GM19468 (cell line): ENCODE measurements around the gene MAGEA1.
"Not testable (repeated sequence)": the region's sequence is repeated elsewhere in the genome, so short reads cannot be mapped to it uniquely, and the experiment has no call there.

Experiments
- ATAC-seq: cut with Tn5 transposase; IDR thresholded peaks from one replicate; pipeline ENCODE4 v1.9.1; 2021; ENCODE audit warnings: mild to moderate bottlenecking, moderate library complexity, moderate number of reproducible peaks; ENCODE audit not compliant: unreplicated experiment; ENCODE audit errors: extremely low read depth

Gene MAGEA1, protein sequence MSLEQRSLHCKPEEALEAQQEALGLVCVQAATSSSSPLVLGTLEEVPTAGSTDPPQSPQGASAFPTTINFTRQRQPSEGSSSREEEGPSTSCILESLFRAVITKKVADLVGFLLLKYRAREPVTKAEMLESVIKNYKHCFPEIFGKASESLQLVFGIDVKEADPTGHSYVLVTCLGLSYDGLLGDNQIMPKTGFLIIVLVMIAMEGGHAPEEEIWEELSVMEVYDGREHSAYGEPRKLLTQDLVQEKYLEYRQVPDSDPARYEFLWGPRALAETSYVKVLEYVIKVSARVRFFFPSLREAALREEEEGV

DNA sequence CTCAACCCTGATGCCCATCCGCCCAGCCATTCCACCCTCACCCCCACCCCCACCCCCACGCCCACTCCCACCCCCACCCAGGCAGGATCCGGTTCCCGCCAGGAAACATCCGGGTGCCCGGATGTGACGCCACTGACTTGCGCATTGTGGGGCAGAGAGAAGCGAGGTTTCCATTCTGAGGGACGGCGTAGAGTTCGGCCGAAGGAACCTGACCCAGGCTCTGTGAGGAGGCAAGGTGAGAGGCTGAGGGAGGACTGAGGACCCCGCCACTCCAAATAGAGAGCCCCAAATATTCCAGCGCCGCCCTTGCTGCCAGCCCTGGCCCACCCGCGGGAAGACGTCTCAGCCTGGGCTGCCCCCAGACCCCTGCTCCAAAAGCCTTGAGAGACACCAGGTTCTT lies at the start of gene MAGEA1:
MAGEA1 (plus strand) TSS at position 154 of the 400 bp plus-strand sequence. CDS start 3,106 bp downstream, outside the sequence.
- ATAC-seq, result no peak

DNA sequence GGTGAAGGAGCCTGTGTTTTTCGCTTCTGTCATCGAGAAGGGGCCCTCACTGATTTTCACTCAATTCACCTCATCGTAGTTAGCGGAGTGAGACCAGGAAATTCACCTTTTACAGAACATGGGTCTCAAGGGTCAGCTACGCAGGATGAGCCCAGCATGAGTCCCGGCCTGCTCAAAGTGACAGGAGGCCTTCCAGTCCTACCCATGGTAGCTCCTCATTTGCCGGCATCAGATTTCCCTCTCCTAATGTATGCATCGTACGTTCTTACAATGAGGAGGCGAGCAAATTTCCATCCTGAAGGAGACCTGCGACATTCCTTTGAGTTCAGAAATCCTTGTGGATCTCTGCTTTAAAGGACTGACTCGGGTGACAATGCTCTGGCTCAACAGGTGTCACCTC lies 46.2 kb upstream of the MAGEA1 start:
- ATAC-seq, result not testable (repeated sequence)

DNA sequence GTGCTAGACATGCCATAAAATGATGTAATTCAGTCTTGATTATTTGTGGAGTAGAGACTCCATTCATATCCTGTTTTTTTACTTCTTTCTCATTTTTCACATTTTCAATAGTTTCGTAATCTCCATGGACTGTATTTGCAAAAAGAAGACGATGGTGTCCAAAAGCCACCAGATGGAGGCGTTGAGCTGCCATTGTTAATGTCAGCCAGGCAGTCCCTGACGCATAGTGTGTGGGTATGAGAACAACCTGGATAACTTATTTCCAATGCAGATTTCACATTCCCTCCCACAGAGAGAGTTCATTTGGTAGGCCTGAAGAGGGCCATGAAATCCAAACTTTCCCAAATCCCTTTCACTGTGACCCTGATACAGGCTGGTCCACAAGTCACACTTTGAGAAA lies 40.0 kb upstream of the MAGEA1 start:
- not testable (repeated sequence) for ATAC-seq

DNA sequence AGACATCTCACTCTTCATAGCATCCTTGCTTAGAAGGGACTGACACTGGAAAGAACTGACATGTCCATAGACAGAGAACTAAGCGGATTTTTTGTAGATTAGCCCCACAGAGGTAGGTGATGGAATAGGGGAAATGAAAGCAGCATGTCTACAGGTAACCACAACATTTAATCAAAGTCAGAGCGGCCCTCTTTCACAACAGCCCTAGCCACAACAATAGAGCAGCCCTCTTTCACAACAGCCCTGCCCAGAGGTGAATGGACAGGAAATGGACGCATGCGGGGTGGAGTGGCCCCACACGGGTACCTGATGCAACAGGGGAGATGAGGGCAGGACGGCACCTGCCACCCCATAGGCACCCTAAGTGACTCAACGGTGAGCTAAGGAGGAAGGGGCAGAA lies 32.8 kb upstream of the MAGEA1 start:
- not testable (repeated sequence) for ATAC-seq

DNA sequence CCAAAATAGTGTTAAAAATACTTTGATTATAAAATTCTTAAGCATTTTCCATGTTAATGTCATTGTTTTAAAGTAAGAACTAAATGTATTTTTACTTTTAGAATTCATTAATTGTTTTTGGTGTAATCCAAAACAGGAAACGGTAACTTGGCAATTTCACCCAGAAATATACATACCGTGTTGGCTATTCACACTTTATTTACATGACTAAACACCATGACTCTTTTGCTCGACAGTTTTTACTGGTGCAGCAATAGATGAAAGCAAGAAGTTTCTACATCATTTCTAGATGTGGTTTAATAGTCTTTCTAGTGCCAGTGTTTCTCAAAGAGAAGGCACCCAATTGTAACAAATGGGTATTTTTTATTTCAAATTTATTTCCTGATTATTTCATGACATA lies 25.6 kb upstream of the MAGEA1 start:
- no peak for ATAC-seq

- ATAC-seq, result no peak
These were observed 21.6 kb upstream of the MAGEA1 start for GRCh38 chrX:153157450-153157849.

GRCh38 chrX:153158319-153158718 lies 20.8 kb upstream of the MAGEA1 start:
- no peak for ATAC-seq

DNA sequence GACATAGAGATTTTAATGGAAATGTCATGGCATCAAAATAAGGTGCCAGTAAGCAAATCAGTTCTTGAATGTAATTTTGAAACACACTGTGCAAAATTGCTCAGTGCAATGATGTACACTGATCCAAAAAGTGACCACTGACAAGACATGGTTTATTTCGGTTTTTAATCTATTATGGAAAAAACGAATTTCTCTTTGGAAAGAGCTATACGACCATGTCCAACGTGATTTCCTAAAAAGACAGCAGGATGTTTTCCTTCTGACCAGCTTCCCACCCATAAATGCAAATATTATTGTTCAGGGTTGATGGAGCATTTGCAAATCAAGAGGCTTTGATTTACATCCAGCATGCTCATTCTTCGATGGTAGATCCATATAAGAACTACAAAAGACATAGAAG lies 17.1 kb upstream of the MAGEA1 start:
- ATAC-seq, result no peak

DNA sequence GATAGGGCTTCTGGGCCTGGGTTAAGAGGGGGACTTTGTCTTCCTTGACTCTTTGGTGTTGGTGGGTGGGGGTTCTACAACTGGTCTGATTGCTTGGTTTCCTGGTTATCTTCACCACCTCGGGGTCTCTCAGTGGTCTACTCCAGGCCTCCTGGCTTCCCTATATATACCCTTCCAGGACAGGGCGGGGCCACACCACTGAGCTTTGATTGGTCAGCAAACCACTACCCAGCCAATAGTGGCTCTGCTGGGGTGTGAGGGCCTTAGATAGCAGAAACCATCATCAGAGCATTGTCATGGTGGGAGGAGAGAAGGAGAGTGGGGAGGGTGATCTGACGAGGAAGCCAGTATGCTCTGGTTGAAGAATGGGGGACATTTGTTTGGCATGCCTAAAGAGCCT lies 14.4 kb upstream of the MAGEA1 start:
- no peak for ATAC-seq

GRCh38 chrX:153168423-153168822 lies 10.7 kb upstream of the MAGEA1 start:
- ATAC-seq, result not testable (repeated sequence)

DNA sequence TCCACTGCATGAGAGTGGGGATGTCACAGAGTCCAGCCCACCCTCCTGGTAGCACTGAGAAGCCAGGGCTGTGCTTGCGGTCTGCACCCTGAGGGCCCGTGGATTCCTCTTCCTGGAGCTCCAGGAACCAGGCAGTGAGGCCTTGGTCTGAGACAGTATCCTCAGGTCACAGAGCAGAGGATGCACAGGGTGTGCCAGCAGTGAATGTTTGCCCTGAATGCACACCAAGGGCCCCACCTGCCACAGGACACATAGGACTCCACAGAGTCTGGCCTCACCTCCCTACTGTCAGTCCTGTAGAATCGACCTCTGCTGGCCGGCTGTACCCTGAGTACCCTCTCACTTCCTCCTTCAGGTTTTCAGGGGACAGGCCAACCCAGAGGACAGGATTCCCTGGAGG lies 2.7 kb downstream of the MAGEA1 start:
- no peak for ATAC-seq

DNA sequence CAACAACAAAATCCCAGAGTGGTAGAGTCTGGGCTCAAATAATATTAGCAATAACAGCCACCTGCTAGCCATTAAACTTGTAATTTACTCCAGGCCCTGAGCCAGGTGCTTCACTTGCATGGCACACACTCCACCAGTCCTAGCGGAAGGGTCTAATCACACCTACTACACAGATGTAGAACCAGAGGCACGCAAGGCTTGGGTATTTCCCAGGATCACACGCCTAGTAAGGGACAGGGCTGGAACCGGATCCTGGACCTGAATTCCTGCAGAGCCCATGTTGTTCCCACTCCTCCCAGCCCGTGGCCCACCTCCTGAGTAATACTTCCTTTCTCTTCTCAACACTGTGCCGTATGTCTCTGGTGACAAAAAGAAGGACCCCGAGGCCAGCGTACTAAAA lies 5.7 kb downstream of the MAGEA1 start:
- ATAC-seq, result no peak

DNA sequence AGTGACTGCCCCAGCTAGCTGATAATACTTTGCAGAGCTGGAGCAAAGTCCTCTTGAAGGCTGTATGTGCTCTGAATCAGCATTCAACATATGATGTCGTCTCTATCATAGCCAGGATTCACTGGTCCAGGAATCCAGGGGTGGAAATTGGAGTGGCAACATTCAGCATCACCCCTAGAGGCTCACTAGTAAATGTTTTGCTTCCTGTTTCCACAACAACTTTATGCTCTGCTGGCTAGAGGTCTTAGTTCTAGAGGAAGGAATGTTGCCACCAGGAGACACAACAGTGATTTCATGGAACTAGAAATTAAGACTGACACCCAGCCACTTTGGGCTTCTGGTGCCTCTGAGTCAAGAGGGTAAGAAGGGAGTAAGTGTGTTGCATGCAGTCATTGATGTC lies 11.3 kb downstream of the MAGEA1 start:
- ATAC-seq, result no peak

GRCh38 chrX:153200462-153200861 lies 21.4 kb downstream of the MAGEA1 start:
- no peak for ATAC-seq

GRCh38 chrX:153206425-153207046 lies 27.5 kb downstream of the MAGEA1 start:
- no peak for ATAC-seq

GRCh38 chrX:153209347-153209746 lies 30.3 kb downstream of the MAGEA1 start:
- no peak for ATAC-seq

- ATAC-seq, result no peak
These were observed 35.9 kb downstream of the MAGEA1 start for GRCh38 chrX:153214934-153215333.

- no peak for ATAC-seq
These were observed 37.8 kb downstream of the MAGEA1 start for GRCh38 chrX:153216926-153217325.

DNA sequence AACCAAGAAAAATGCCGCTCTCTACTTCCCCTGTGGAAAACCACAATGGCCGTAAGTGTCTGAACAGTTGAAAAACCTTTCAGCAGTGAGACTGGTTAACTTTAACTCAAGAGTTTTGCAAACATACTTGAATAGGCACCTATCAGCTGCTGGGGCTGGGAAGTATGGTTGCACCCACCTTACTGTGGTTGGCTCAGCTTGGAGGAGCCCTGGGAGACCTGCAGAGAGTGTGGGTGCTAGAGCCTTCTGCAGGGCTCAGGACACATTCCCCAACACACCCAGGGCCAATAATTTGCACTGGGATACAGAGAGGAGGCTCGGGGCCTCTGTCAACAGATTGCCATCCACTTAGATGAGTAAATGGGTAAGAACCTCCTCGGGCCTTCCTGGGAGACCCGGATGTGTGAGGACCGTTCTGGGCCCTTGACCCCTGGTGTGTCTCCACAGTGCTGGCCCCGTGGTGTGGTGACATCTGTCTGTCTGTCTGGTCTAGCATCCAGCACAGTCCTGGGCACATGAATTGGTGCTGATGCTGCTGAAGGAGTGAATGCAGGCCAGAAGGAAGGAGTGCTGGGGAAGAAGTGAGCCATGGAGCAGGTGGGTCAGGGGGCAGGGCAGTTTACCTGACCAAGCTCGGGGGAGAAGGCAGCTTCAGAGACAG lies 46.5 kb downstream of the MAGEA1 start:
- no peak for ATAC-seq

DNA sequence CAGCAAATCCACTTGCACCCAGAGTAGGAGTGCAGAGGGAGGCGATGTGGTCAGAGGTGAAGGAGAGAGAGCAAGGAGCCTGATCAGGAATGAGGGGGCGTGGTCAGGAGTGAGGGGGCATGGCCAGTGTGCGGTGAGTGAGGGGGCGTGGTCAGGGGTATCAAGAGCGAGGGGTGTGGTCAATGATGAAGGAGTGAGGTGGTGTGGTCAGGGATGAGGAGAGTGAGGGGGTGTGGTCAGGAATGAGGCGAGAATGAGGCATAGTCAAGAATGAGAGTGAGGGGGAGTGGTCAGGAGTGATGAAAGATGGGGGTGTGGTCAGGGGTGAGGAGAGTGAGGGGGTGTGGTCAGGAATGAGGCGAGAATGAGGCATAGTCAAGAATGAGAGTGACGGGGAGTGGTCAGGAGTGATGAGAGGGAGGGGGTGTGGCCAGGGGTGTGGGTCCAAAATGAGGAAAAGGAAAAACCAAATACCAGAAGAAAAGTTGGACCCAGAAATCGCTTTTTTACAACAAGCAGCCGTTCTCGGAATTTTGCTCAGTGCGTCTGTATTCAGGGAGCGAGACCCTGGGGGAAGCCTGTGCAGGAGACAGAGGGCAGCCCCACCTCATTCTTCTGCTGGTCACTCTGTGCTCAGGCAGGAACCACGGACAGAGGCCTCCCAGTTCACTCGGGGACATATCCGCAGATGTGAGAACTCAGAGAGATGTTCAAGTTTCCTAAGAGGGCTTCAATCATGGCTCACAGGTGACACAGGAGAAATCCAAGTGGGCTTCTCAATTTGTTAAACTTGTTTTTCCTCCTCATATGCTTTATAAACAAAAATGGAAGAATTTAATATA lies 47.5 kb downstream of the MAGEA1 start:
- no peak for ATAC-seq
